Central memory CD8-positive, alpha-beta T cell (primary cell): ENCODE data around the gene WDR18.

Source experiments
- ATAC-seq: fragments of 150-1000 bp; cut with Tn5 transposase; replicated peaks from 2 replicates; pipeline ENCODE4 v1.10.0; 2022; ENCODE audit warnings: mild to moderate bottlenecking, moderate FRiP score, moderate number of reproducible peaks; ENCODE audit not compliant: poor library complexity, severe bottlenecking; ENCODE audit errors: extremely low read depth
- DNase-seq, 2 donors: peaks; one replicate each; pipeline ENCODE4 v3.0.0; 2021; ENCODE audit warnings: low spot score in 2 of 2
- H3K27ac Mint-ChIP-seq: one replicate; pipeline ENCODE4 v1.8.0; 2022; ENCODE audit warnings: low read depth, mild to moderate bottlenecking, moderate library complexity, mixed read lengths
- H3K27me3 Mint-ChIP-seq: one replicate; pipeline ENCODE4 v1.8.0; 2022; ENCODE audit warnings: mixed read lengths
- H3K36me3 Mint-ChIP-seq: one replicate; pipeline ENCODE4 v1.8.0; 2022; ENCODE audit warnings: mild to moderate bottlenecking, moderate library complexity, mixed read lengths; ENCODE audit not compliant: insufficient read depth
- H3K4me1 Mint-ChIP-seq: one replicate; pipeline ENCODE4 v1.8.0; 2022; ENCODE audit warnings: mixed read lengths
- H3K4me3 Mint-ChIP-seq: one replicate; pipeline ENCODE4 v1.8.0; 2022; ENCODE audit warnings: mild to moderate bottlenecking, moderate library complexity, mixed read lengths
- H3K9me3 Mint-ChIP-seq: one replicate; pipeline ENCODE4 v1.8.0; 2022; ENCODE audit warnings: mixed read lengths

The WDR18 gene

DNA sequence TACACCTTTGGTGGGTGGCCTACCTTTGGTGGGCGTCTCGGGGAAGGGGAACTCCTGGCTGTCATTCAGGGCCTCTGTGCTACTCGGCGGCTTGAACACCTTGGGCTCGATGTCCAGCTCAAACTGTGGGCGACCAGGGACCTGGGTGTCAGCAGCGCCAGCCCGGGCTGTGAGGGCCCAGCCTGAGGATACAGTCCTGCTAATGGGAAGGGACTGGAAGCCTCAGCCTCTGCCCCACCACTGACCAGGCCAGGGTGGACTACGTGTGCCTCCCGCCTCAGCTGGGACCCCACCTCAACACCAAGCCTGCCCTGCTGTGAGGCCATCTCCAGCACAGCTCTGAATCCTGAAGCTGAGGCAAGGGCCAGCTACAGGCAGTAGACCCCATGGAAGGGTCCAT is 29.1 kb downstream of the WDR18 start:
- no peak overlapping the region for H3K27ac Mint-ChIP-seq
- no peak overlapping the region for H3K4me3 Mint-ChIP-seq
- H3K36me3 Mint-ChIP-seq = peaks cover 25% of the 10 kb centered on the region

GRCh38 chr19:1014161-1015060 is 30.3 kb downstream of the WDR18 start:
- Mint-ChIP-seq H3K27me3 (no peaks in the 10 kb centered on the region), H3K4me3 (no peak overlapping the region), H3K4me1 (peaks cover 24% of the 10 kb centered on the region), H3K27ac (no peak overlapping the region), H3K36me3 (peaks cover 25% of the 10 kb centered on the region), H3K9me3 (no peaks in the 10 kb centered on the region)
- ATAC-seq (no peak), DNase-seq (no peak)

More for the DNA sequence above, 29.1 kb downstream of the WDR18 start:
- DNase-seq (no peak), ATAC-seq (no peak)
- Mint-ChIP-seq H3K4me1 (peaks cover 17% of the 10 kb centered on the region), H3K9me3 (no peaks in the 10 kb centered on the region), H3K27me3 (no peaks in the 10 kb centered on the region)

- H3K27ac Mint-ChIP-seq = no peak overlapping the region
- DNase-seq (no peak), ATAC-seq (no peak)
- no peaks in the 10 kb centered on the region for H3K27me3 Mint-ChIP-seq
- H3K4me3 Mint-ChIP-seq = no peak overlapping the region
- H3K36me3 Mint-ChIP-seq = peaks cover 21% of the 10 kb centered on the region
- peaks cover 29% of the 10 kb centered on the region for H3K4me1 Mint-ChIP-seq
- H3K9me3 Mint-ChIP-seq = no peaks in the 10 kb centered on the region
These were observed 31.1 kb downstream of the WDR18 start for GRCh38 chr19:1015061-1015781.

GRCh38 chr19:1015782-1016646 is 31.9 kb downstream of the WDR18 start:
- Mint-ChIP-seq H3K9me3 (no peaks in the 10 kb centered on the region), H3K27ac (no peak overlapping the region), H3K36me3 (peaks cover 23% of the 10 kb centered on the region), H3K4me3 (peak overlapping the region; percentile 32), H3K4me1 (peaks cover 31% of the 10 kb centered on the region), H3K27me3 (no peaks in the 10 kb centered on the region)
- DNase-seq = no peak
- ATAC-seq = no peak

DNA sequence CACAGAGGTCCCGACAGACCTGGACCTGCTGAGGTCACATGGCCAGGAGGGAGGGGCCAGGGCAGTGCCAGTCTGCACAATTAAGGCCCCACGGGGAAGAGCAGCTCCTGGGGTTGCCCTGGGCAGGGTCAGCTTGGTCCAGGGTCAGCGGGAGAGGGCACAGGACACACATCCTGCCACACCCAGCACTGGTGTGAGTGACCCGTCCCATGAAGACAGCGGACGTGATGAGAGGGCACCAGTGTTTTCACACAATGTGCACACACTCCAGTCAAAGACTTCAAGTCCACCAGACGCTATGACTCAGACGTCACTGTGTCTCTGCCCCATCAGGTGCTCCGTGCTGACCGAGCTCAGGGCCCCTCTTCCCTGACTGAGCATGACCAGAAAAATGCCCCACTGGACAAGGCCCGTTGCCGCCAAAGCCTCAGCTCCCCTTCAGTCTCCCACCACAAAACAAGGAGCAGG is 32.5 kb downstream of the WDR18 start:
- Mint-ChIP-seq H3K27me3 (no peaks in the 10 kb centered on the region), H3K4me3 (peak overlapping the region; percentile 96), H3K36me3 (peaks cover 30% of the 10 kb centered on the region), H3K27ac (peak overlapping the region; percentile 29), H3K4me1 (peaks cover 38% of the 10 kb centered on the region), H3K9me3 (no peaks in the 10 kb centered on the region)
- no peak for ATAC-seq
- no peak for DNase-seq

DNA sequence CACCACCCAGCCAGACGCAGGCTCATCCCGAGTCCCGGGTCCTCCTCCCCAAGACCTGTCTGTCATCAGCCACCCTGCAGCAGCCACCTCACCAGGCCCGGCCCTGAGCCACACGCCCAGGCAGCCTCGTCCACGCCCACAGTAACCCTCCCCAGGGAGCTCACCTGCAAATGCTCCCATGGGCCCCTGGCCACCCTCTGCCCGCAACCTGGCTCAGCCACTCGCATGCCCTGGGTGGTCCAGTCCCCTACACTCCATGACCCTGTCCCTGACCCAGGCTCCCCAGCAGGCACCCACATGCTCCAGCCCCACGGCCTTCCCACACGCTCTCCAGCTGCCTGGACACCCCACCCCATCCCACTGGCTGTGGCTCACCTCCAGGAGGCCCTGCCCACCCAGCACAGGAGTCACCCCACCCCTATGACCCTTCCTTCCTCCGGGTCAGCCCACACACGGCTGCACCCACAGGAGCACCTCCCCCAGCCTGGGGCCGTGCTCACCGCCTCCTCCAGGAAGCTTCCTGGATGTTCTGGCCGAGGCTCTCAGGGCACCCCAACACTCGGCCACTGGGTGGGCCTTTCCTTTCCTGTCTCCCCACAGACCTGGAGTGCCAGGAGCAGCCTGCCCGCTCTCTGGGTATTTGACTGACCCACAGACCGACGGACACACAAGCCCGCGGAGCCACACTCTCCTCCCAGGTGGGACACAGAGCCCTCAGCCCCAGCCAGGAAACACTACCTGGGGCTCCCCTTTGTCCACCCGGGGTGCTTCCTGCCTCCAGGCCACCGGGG is 33.2 kb downstream of the WDR18 start:
- H3K36me3 Mint-ChIP-seq = peaks cover 30% of the 10 kb centered on the region
- no peak for DNase-seq
- ATAC-seq = no peak
- peak overlapping the region; percentile 29 for H3K27ac Mint-ChIP-seq
- peak overlapping the region; percentile 96 for H3K4me3 Mint-ChIP-seq
- H3K4me1 Mint-ChIP-seq = peaks cover 39% of the 10 kb centered on the region
- no peaks in the 10 kb centered on the region for H3K27me3 Mint-ChIP-seq
- H3K9me3 Mint-ChIP-seq = no peaks in the 10 kb centered on the region

DNA sequence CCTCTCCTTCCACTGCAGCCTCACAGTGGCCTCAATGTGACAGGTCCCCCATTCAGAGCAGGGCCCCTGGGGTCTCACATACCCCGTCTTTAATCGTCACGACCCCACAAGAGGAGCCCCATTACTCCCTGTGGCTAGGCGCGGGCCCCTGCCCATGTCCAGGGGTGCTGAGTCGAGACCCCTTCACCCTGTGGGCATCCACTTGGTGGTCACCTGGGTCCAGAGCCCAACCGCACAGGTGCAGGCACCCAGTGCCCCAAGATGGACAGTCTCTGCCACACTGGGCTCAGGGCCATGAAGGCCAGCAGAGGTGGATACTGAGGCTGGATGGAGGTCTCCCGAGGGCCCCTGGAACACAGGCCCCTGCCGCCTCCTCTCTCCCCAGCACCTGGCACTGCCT is 33.8 kb downstream of the WDR18 start:
- ATAC-seq (no peak), DNase-seq (no peak)
- no peaks in the 10 kb centered on the region for H3K9me3 Mint-ChIP-seq
- peaks cover 39% of the 10 kb centered on the region for H3K4me1 Mint-ChIP-seq
- H3K27ac Mint-ChIP-seq = peak overlapping the region; percentile 29
- peak overlapping the region; percentile 96 for H3K4me3 Mint-ChIP-seq
- no peaks in the 10 kb centered on the region for H3K27me3 Mint-ChIP-seq
- peaks cover 28% of the 10 kb centered on the region for H3K36me3 Mint-ChIP-seq

DNA sequence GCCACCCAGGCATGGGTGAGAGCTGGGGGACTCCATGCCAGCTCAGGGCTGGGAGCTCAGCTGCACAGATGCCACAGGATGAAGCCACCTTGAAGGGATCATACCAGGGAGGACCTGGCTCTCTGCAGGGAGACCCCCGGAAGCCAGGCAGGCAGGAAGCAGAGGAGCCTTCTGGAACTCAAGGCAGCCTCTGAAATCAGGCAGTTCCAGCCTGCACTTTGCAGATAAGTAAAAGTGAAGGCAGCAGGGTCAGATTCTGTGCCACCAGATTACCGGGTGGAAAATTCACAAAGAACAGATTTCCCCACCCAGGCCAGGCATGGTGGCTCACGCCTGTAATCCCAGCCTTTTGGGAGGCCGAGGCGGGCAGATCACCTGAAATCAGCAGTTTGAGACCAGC is 34.2 kb downstream of the WDR18 start:
- DNase-seq (no peak), ATAC-seq (no peak)
- Mint-ChIP-seq H3K9me3 (no peaks in the 10 kb centered on the region), H3K36me3 (peaks cover 27% of the 10 kb centered on the region), H3K27ac (peak overlapping the region; percentile 38), H3K4me1 (peaks cover 39% of the 10 kb centered on the region), H3K4me3 (peak overlapping the region; percentile 96), H3K27me3 (no peaks in the 10 kb centered on the region)

- Mint-ChIP-seq H3K4me3 (peak overlapping the region; percentile 96), H3K36me3 (peaks cover 27% of the 10 kb centered on the region), H3K9me3 (no peaks in the 10 kb centered on the region), H3K27ac (peak overlapping the region; percentile 38), H3K27me3 (no peaks in the 10 kb centered on the region), H3K4me1 (peaks cover 39% of the 10 kb centered on the region)
- DNase-seq (no peak), ATAC-seq (no peak)
These were observed 34.9 kb downstream of the WDR18 start for GRCh38 chr19:1018932-1019615.

DNA sequence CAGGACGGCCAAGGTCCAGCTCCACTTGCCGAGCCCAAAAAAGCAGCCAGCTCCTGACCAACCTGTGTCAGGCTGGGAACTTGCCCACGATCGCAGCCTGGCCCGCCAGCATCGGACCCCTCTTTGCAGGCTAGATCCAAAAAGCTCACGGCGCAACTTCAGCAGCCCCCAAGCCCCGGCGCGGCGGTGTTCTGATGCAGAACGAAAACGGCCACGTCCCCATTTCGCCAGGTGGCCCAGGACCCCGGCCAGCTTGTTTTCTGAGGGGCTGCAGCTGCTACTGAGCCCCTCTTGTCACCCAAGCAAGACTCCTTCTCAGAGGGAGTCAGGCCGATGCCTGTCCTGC is 35.4 kb downstream of the WDR18 start:
- Mint-ChIP-seq H3K4me3 (peak overlapping the region; percentile 96), H3K27ac (peak overlapping the region; percentile 100), H3K9me3 (no peaks in the 10 kb centered on the region), H3K27me3 (no peaks in the 10 kb centered on the region), H3K4me1 (peaks cover 39% of the 10 kb centered on the region), H3K36me3 (peaks cover 25% of the 10 kb centered on the region)
- no peak for ATAC-seq
- DNase-seq = no peak

GRCh38 chr19:1019980-1020867 is 36.1 kb downstream of the WDR18 start:
- no peak for ATAC-seq
- Mint-ChIP-seq H3K36me3 (peaks cover 25% of the 10 kb centered on the region), H3K27ac (peak overlapping the region; percentile 100), H3K4me1 (peaks cover 39% of the 10 kb centered on the region), H3K4me3 (peak overlapping the region; percentile 96), H3K9me3 (no peaks in the 10 kb centered on the region), H3K27me3 (no peaks in the 10 kb centered on the region)
- no peak for DNase-seq
